Keratinocyte (primary cell): ENCODE measurements around the gene VOPP1.

ENCODE experiments used
- EZH2 ChIP-seq: IDR thresholded peaks from one replicate; pipeline ENCODE4 v1.6.1; 2012; ENCODE audit warnings: inconsistent platforms, mild to moderate bottlenecking, low read length, moderate library complexity
- TF ChIP-seq, protein P1 (sequence below), 3 experiments: IDR thresholded peaks in 1 of 3; conservative IDR thresholded peaks in 1 of 3; optimal IDR thresholded peaks in 1 of 3; 2 replicates in 2 of 3; 3 replicates in 1 of 3; pipeline versions ENCODE3 to v1.5.1; 2011; ENCODE audit warnings: low read length in 3 of 3, mild to moderate bottlenecking in 3 of 3, moderate library complexity in 2 of 3, control low read depth in 1 of 3, inconsistent platforms in 1 of 3; ENCODE audit not compliant: insufficient read depth in 2 of 3; ENCODE audit errors: extremely low read depth in 1 of 3

DNA sequence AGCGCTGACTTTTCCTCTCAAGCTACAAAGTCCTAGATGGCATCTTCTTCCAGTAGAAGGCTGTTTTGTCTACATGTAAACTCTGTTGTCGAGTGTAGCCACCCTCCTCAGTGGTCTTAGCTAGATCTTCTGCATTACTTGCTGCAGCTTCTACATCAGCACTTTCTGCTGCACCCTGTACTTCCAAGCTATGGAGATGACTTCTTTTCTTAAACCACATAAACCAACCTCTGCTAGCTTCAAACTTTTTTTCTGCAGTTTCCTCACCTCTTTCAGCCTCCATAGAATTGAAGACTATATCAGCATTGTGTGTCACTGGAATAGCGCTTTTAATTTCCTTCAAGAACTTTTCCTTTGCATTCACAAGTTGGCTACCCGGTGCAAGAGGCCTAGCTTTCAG lies 119.3 kb downstream of the VOPP1 start:
- TF ChIP-seq, protein P1, sequence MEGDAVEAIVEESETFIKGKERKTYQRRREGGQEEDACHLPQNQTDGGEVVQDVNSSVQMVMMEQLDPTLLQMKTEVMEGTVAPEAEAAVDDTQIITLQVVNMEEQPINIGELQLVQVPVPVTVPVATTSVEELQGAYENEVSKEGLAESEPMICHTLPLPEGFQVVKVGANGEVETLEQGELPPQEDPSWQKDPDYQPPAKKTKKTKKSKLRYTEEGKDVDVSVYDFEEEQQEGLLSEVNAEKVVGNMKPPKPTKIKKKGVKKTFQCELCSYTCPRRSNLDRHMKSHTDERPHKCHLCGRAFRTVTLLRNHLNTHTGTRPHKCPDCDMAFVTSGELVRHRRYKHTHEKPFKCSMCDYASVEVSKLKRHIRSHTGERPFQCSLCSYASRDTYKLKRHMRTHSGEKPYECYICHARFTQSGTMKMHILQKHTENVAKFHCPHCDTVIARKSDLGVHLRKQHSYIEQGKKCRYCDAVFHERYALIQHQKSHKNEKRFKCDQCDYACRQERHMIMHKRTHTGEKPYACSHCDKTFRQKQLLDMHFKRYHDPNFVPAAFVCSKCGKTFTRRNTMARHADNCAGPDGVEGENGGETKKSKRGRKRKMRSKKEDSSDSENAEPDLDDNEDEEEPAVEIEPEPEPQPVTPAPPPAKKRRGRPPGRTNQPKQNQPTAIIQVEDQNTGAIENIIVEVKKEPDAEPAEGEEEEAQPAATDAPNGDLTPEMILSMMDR (optimal IDR thresholded peaks at IDR 0.05 in 1 of 3, IDR thresholded peaks at IDR 0.05 in 1 of 3, conservative IDR thresholded peaks at IDR 0.05 in 1 of 3; ENCODE audit: extremely low read depth in 1 of 3, insufficient read depth in 2 of 3, low read length in 3 of 3), result no peak
- TF ChIP-seq EZH2, result no peak
